ENCODE results near the gene PARP16. TPM values are rescaled to one million over a fixed set of nuclear protein-coding genes. Genes with fewer than 3 reads are reported as not detected.
"Not testable (repeated sequence)": the region's sequence is repeated elsewhere in the genome, so short reads cannot be mapped to it uniquely, and the experiment has no call there.

The PARP16 gene
- total RNA-seq, 1 donor from 2014 or later: 2.8 TPM

GRCh38 chr15:65245096-65245856 is 41.4 kb downstream of the PARP16 start:
- peaks cover 3% of the 10 kb centered on the region for H3K27me3 Mint-ChIP-seq (ENCODE audit: unreplicated experiment)

GRCh38 chr15:65244638-65245037 is 42.0 kb downstream of the PARP16 start:
- Mint-ChIP-seq H3K4me3 (ENCODE audit: unreplicated experiment) (no peak overlapping the region), H3K36me3 (ENCODE audit: low read depth, unreplicated experiment) (peaks cover 4% of the 10 kb centered on the region), H3K4me1 (ENCODE audit: unreplicated experiment) (no peaks in the 10 kb centered on the region), H3K9me3 (ENCODE audit: unreplicated experiment) (no peaks in the 10 kb centered on the region), H3K27ac (ENCODE audit: unreplicated experiment) (no peak overlapping the region), H3K27me3 (ENCODE audit: unreplicated experiment) (peaks cover 3% of the 10 kb centered on the region)
- no peak for DNase-seq (ENCODE audit: low spot score)
- no peak for TF ChIP-seq CTCF (IDR thresholded peaks at IDR 0.05; ENCODE audit: unreplicated experiment)

More at GRCh38 chr15:65245096-65245856, 41.4 kb downstream of the PARP16 start:
- Mint-ChIP-seq H3K4me1 (ENCODE audit: unreplicated experiment) (no peaks in the 10 kb centered on the region), H3K4me3 (ENCODE audit: unreplicated experiment) (no peak overlapping the region), H3K9me3 (ENCODE audit: unreplicated experiment) (no peaks in the 10 kb centered on the region), H3K36me3 (ENCODE audit: low read depth, unreplicated experiment) (peaks cover 4% of the 10 kb centered on the region), H3K27ac (ENCODE audit: unreplicated experiment) (no peak overlapping the region)
- TF ChIP-seq CTCF (IDR thresholded peaks at IDR 0.05; ENCODE audit: unreplicated experiment): no peak
- DNase-seq (ENCODE audit: low spot score): no peak

GRCh38 chr15:65236443-65236842 is 50.2 kb downstream of the PARP16 start:
- H3K4me3 Mint-ChIP-seq (ENCODE audit: unreplicated experiment); H3K27ac Mint-ChIP-seq (ENCODE audit: unreplicated experiment); H3K36me3 Mint-ChIP-seq (ENCODE audit: low read depth, unreplicated experiment); H3K4me1 Mint-ChIP-seq (ENCODE audit: unreplicated experiment); DNase-seq (ENCODE audit: low spot score); H3K27me3 Mint-ChIP-seq (ENCODE audit: unreplicated experiment); H3K9me3 Mint-ChIP-seq (ENCODE audit: unreplicated experiment): not testable (repeated sequence)

GRCh38 chr15:65233696-65234095 is 53.0 kb downstream of the PARP16 start:
- Mint-ChIP-seq H3K27ac (ENCODE audit: unreplicated experiment) (no peak overlapping the region), H3K4me1 (ENCODE audit: unreplicated experiment) (no peaks in the 10 kb centered on the region), H3K27me3 (ENCODE audit: unreplicated experiment) (no peaks in the 10 kb centered on the region), H3K9me3 (ENCODE audit: unreplicated experiment) (no peaks in the 10 kb centered on the region), H3K4me3 (ENCODE audit: unreplicated experiment) (no peak overlapping the region), H3K36me3 (ENCODE audit: low read depth, unreplicated experiment) (no peaks in the 10 kb centered on the region)
- TF ChIP-seq CTCF (IDR thresholded peaks at IDR 0.05; ENCODE audit: unreplicated experiment): no peak
- no peak for DNase-seq (ENCODE audit: low spot score)

GRCh38 chr15:65232520-65232919 is 54.2 kb downstream of the PARP16 start:
- no peak for DNase-seq (ENCODE audit: low spot score)
- H3K27me3 Mint-ChIP-seq (ENCODE audit: unreplicated experiment): peaks cover 2% of the 10 kb centered on the region
- no peak overlapping the region for H3K4me3 Mint-ChIP-seq (ENCODE audit: unreplicated experiment)
- TF ChIP-seq CTCF (IDR thresholded peaks at IDR 0.05; ENCODE audit: unreplicated experiment): no peak
- H3K4me1 Mint-ChIP-seq (ENCODE audit: unreplicated experiment): no peaks in the 10 kb centered on the region
- no peaks in the 10 kb centered on the region for H3K36me3 Mint-ChIP-seq (ENCODE audit: low read depth, unreplicated experiment)
- H3K27ac Mint-ChIP-seq (ENCODE audit: unreplicated experiment): no peak overlapping the region
- no peaks in the 10 kb centered on the region for H3K9me3 Mint-ChIP-seq (ENCODE audit: unreplicated experiment)
